Urothelium cell line (cell line): Measurements from ENCODE around the gene SPRYD3.
"Not testable (repeated sequence)": the region's sequence is repeated elsewhere in the genome, so short reads cannot be mapped to it uniquely, and the experiment has no call there.

Experiments
- DNase-seq: peaks from one replicate; pipeline ENCODE4 v3.0.0; 2011; ENCODE audit warnings: low spot score, mixed read lengths
- FAIRE-seq: peaks from 2 replicates; lab custom pipeline; 2011; peaks lifted over from hg19 to GRCh38; lab: Jason Lieb, UNC

SPRYD3 gene

DNA sequence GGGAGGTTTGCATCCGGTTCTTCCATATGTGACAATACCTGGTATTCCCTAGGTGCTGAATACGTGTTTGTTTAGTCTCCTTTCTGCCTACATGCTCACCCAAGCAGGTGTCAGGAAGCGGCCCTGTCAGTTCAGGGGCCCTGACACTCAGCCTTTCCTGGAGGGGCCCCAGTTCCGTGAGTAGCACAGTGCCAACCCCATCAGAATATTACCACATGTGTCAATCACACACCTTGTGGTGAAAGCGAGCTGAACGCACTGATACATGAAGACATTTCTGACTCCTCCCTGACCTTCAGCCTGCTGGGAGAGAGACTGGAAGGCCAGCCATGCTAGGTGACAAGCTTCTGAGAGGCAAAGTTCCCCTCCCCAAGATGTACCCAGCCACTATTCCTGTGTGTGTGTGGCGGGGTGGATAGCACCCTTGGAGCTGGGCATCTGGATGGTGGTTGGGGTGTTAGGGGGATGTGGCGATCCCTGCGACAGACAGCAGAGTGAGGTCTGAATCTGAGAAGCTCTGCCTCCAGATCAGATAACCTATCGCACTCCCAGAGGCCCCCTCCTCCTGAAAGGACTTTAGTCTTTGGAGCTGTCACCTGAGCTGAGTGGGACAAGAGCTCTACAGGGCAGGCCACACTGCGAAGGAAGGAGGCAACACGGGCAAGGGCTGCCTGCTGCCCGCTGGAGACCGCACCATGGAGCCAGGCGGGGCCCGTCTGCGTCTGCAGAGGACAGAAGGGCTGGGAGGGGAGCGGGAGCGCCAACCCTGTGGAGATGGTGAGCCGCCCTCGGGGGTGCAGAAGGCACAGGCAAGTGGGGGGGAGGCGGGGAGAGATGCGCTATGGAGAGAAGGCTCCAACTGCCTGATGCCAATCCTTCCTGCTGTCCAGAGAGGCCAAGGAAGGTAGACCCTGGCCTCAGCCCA lies 24.0 kb upstream of the SPRYD3 start, which contains the start of gene SOAT2:
SOAT2 (plus strand) TSS at position 604 of the 925 bp plus-strand sequence; CDS start at position 696, 92 bp downstream.
- no peak for FAIRE-seq

DNA sequence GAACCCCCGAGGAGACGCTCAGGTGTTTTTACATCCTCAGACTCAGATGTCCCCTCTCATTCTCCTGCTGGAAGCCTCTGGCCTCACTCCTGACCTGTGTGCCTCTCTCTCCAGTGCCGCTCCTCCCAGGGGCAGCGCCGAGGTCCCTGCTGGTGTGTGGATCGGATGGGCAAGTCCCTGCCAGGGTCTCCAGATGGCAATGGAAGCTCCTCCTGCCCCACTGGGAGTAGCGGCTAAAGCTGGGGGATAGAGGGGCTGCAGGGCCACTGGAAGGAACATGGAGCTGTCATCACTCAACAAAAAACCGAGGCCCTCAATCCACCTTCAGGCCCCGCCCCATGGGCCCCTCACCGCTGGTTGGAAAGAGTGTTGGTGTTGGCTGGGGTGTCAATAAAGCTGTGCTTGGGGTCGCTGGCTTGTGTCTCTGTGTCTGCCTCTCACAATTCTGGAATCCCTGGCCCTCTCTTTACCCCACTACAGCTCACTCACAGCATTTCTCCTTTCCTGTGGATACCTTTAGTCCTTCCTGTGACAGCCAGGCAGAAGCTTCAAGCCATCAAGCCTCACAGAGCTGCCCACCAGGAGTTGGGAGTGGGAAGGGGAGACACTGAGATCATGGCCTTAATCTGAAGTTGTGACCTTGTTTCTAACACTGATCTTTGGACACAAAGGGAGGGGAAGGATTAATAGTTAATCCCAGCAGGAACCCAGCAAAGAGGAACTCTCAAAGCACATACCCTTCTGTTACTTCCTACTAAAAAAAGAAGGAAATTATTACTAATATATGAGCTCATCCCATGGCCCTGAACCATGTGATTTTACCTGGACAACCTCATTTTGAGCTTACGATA lies 23.0 kb upstream of the SPRYD3 start:
- no peak for DNase-seq
- no peak for FAIRE-seq

More for the DNA sequence above, 24.0 kb upstream of the SPRYD3 start, which contains the start of gene SOAT2:
- no peak for DNase-seq

DNA sequence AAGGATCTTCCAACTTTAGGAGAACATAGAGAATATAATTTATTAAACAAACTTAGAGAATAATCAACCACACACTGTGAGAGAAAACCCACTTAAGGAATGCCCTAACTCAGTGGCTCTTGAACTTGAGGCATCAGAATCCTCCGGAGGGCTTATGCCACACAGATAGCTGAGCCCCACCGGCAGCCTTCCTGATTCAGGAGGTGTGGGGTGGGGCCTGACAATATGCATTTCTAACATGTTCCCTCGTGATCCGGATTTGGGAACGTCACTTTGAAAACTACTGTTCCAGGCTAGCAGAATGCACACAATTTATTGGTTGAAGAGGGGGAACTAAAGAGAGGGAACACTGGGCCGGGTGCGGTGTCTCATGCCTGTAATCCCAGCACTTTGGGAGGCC lies 22.1 kb upstream of the SPRYD3 start:
- FAIRE-seq (no peak), DNase-seq (no peak)

DNA sequence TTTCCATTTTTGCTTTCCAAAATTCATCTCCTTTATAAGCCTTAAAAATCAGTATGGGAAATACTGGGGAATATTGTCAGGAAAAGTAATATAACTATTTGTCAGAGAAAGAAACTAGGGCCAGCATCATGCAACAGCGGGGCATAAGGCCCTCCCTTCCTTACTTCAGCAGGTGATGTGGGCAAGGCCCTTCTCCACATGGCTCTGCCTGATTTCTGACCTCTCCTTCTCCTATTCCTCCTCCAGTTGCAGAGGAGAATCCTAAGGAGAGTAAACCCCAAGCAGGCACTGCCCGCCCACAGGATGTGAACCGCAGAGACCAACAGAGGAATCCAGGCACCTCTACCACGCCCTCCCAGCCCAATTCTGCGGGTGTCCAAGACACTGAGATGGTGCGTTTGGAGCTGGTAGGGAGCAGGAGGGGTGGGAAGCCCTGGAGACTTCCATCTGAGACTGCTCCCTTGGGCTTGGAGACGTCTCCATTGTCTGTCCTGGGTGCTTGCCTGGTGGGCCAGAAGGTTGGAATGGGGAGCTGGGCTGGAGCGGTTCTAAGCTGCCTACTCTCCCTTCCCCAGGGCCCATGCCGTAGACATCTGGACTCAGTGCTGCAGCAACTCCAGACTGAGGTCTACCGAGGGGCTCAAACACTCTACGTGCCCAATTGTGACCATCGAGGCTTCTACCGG lies 21.4 kb upstream of the SPRYD3 start:
- FAIRE-seq (no peak), DNase-seq (no peak)

DNA sequence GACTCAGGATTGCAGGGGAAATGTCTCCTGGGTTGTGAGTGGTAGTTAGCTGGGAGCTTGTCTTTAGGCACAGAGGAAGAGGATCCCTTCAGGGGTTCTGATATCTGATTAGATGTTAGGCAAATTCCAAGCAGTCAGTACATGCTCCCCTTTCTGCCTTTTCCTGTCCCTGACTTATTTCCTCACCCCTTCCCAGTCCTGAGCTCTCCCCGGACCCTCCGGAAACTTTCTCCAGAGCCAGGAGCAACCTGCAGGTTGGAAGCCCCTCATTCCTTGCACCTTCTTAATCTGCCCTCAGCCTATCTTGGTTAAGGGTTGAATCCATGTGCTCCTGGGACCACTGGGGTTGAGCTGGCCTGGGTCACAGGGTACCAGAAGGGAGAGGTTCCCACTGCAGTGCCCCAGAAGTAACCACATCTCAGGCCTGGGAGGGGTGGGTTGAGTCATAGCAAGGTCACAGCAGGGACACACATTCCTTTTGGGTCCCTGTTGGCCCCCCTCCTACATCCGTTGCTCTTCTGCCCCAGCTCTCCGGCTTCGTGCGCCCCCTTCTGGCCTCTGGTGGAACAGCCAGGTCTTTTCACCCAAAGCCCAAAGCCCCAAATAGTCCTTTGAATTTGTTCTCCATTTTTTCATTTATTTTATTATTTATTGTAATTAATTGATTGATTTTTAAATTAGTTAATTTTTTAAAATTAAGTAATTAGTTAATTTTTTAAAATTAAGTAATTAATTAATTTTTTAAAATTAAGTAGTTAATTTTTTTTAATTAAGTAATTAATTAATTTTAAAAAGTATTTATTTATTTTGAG lies 20.1 kb upstream of the SPRYD3 start:
- FAIRE-seq (no peak), DNase-seq (peak; percentile 94)

DNA sequence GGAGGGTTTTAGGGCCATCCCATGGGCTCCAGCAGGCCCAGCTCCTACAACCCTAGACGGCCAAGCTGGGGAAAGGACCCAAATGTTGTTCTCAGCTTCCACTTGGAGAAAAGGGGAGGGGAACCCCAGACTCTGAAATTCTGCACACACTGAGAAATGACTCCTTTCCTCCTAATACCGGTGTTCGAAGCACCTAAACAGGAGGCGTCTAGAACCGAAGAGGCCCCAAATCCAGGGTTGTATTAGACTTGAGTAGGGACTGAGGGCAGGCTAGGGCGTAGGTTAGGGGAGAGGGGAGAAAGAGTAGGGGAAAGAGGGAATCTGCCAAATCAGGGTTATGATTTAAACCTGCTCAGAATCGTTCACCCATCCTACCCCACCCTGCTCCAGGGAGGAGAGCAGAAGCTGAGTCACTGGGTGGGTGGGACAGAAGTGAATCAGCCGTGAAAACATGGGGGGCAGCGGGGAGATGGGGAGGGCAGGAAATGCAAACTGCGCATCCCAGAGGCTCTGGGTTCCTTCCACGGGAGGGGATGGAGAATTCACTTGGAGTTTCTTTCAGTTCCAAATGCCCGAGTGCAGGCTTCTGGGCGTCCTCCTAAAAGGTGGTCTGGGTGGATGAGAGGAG lies 19.3 kb upstream of the SPRYD3 start:
- peak; percentile 68 for DNase-seq
- FAIRE-seq: no peak

DNA sequence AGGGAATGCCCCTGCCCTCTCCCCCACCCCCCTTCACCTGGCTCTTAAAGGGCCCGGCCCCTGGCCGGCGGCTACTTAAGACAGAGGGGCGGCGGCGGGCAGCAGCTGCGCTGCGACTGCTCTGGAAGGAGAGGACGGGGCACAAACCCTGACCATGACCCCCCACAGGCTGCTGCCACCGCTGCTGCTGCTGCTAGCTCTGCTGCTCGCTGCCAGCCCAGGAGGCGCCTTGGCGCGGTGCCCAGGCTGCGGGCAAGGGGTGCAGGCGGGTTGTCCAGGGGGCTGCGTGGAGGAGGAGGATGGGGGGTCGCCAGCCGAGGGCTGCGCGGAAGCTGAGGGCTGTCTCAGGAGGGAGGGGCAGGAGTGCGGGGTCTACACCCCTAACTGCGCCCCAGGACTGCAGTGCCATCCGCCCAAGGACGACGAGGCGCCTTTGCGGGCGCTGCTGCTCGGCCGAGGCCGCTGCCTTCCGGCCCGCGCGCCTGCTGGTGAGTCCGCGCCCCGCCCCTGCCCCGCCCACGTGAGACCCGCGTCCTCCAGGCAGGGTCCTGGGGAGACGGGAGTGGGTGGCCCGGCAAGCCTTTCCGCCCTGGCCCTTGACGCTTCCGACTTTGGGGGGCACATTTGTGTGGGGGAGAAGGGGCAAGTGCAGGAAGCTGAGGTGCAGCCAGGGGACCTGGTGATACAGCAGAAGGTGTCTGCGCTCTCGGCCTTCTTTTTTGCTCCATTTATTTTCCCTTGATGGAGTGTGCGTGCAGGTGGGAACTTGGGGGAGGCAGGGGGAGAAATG lies 18.6 kb upstream of the SPRYD3 start, which contains the start of gene IGFBP6:
IGFBP6 (plus strand) TSS at position 104 of the 790 bp plus-strand sequence; CDS start at position 155, 51 bp downstream.
- DNase-seq: peak; percentile 75
- peak; percentile 20 for FAIRE-seq

DNA sequence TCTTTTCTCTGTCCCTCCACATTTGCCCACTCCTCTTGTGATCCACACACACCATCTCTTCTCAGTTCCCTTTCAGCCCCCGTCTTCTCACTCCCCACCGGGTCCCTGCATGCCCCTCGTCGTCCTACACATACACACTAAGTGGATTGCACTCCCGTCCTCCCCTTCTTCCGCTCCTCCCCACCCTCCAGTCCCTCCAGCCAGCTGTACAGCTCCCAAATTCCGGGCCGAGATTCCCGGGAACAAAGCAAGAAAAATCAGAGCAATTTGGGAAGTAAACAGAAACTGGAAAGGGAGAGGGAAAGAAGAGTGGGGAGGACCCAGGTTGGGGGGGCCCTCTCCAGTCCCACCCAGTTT lies 18.0 kb upstream of the SPRYD3 start:
- FAIRE-seq (no peak), DNase-seq (no peak)

DNA sequence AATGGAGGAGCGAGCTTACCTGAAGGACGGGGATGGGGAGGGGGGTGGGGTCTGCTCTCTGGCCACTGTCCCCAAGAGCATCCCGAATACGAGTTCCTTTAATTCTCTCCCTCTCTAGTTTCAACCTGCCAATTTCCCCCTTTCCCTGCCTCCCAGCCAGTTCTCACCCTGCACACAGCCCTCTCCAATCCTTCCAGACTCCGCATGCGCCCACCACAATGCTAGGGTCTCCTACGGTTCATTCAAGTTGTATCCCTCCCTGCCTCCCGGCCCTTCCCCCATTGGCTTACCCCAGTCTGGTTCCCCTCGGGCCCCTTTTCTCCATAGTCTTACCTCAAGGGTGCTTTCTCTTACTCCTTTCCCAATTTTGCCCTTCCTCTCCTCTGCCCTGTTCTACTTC lies 17.6 kb upstream of the SPRYD3 start:
- FAIRE-seq (no peak), DNase-seq (no peak)

DNA sequence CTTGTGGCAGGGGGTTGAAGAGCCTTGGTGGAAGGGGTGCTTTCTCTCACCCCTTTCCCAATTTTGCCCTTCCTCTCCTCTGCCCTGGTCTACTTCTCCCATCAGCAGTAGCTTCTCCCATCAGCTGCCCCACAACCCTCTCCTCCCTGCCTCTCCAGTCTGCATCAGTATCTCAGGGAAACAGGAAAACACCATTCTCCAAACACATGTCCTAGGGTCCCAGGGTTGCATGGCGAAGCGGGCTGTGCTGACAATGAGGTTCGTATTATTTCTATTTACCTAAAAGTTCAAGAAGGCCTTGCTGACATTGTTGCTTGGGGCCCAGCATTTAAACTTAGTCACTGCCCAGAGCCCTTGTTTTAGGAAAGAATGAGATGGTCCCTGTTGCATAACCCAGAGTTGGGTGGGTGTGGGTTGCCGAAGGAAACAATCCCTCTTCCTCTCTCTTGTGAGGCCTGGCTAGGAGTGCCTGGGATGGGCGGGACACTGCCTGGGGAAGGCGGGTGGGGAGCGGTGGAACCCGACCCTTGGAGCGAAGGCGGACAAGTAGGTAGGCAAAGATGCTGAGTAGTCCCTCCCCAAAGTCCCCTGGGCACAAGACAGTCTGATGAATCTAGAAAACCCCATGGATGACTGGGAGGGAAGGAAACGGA lies 17.0 kb upstream of the SPRYD3 start:
- no peak for FAIRE-seq

DNA sequence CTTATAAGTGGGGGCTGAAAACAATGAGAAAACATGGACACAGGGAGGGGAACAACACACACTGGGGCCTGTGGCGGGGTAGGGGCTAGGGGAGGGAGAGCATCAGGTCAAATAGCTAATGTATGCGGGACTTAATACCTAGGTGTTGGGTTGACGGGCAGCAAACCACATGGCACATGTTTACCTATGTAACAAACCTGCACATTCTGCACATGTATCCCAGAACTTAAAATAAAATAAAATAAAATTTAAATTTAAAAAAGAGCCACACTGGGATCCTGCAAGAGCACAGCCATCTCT lies 16.4 kb upstream of the SPRYD3 start:
- not testable (repeated sequence) for FAIRE-seq, DNase-seq

More for the DNA sequence above, 17.0 kb upstream of the SPRYD3 start:
- DNase-seq: no peak

DNA sequence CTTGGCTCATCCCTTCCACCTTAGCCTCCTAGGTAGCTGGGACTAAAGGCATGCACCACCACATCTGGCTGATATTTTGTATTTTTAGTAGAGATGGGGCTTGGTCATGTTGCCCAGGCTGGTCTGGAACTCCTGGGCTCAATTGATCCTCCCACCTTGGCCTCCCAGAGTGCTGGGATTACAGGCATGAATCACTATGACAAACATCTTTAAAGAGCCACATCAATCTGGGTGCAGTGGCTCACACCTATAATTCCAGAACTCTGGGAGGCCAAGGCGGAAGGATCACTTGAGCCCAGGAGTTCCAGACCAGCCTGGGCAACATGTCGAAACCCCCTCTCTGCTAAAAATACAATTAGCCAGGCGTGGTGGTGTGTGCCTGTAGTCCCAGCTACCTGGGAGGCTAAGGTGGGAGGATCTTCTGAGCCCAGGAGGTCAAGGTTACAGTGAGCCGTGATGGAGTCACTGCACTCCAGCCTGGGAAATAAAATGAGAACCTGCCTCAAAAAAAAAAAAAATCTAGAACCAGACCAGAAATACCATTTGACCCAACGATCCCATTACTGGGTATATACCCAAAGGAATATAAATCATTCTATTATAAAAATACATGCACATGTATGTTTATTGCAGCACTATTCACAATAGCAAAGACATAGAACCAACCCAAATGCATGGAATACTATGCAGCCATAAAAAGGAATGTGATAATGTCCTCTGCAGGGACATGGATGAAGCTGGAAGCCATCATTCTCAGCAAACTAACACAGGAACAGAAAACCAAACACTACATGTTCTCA lies 15.8 kb upstream of the SPRYD3 start:
- not testable (repeated sequence) for DNase-seq, FAIRE-seq

DNA sequence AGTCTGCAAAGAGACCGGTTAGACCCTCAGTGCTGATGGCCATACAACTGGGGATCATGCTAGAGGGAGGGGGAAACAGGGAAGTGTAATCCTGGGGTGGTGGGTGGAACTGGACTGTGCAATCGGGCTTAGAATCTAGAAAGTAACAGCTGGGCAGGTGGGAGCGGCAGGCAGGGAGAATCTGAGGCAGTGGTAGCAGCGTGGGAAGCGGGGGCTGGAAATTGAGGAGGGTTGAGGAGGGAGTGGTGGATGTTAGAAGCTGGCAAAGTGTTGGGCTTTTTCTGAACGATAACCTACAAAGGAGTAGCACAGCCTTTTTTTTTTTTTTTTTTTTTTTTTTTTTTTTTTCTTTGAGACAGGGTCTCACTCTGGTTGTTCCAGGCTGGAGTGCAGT lies 15.2 kb upstream of the SPRYD3 start:
- DNase-seq: no peak
- FAIRE-seq: no peak

DNA sequence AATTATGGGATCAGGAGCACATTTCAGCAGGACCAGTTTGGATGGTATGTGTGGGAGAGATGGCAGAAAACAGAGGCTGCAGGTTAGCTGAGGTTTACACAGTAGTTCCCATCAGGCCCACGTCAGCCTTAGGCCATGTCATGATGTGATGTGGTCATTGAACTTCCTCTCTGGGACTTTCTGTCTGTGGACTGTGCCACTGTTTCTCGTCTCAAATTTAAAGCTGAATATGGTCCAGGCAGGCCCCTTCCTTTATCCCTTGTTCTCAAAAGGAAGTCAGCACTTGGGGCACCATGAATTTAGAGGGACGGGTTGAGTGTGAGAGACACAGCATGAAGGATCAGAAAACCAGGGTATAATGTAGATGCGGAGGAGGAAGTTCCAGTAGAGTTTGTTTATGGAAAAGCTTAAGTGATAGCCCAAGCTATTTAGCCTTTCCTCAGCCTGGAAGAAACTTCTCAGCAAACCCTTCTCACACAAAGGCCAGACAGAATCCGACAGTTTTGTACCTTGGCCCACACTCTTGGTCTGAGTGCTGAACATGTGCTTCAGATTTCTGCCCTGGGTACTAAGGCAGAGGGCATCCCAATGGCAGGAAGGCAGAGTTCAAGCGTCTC lies 14.7 kb upstream of the SPRYD3 start:
- DNase-seq (no peak), FAIRE-seq (no peak)

DNA sequence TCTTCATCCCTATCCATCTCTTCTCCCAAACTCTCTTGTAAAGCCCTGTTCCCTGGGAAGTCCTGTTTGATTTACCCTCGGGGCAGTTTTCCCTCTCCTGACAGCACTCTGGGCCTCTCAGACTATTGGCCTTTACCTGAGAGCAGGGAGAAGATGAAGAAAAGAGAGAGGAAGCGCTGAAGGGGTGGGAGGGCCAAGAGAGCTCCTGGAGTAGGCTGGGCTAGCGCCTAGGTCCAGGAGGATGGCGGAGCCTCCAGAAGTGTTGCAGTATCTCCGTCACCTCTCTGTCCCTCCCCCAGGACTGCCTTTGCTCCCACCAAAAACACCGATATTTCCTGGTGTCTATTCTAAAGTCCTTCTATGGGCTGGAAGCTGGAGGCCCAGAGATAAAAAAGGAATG lies 12.6 kb upstream of the SPRYD3 start:
- no peak for FAIRE-seq

DNA sequence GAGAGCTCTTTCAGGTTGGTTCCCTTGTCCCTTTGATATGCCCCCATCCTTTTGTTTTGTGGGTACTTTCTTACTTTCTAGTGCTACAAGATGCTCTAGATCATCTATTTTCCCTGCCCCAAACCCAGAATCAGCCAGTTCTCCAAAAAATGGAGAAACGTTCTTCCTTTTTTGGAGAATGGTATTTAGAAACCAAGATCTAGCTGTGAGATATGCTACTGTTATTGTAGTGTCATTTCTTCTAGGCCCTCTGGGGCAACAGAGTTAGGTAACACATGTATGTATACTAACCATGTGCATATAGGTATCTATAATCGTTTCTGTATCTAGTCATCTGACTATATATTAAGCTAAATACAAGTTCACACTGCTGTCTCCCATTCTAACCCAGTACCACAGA lies 11.4 kb upstream of the SPRYD3 start:
- DNase-seq (no peak), FAIRE-seq (no peak)

More for the DNA sequence above, 12.6 kb upstream of the SPRYD3 start:
- no peak for DNase-seq

DNA sequence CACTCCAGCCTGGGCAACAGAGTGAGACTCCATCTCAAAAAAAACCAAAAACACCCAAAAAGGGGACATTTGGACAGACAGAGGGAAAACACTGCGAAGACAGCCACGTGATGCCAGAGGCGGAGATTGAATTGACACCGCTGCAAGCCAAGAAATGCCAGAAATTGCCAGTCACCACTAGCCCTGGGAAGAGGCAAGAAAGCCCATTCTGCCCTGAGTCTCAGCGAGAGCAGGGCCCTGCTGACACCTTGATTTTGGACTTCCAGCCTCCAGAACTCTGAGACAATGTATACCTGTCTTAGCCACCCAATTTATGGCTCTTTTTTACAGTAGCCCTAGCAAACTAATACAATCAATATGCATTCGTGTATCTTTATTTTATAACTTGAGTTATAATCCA lies 10.9 kb upstream of the SPRYD3 start:
- FAIRE-seq (no peak), DNase-seq (no peak)
